Fibroblast of skin of back (primary cell): Measurements from ENCODE around the gene SLC4A8. TPM values are rescaled to one million over a fixed set of nuclear protein-coding genes. Genes with fewer than 3 reads are reported as not detected.
A peak's percentile ranks its signal among the peaks of the same experiment; 100 is the strongest.

Experiments used
- DNase-seq: peaks from one replicate; pipeline ENCODE4 v3.0.0-alpha.2; 2013
- polyA plus RNA-seq, 2 experiments: library from polyadenylated mRNA; unstranded; fragments of 120-200 nt; gene quantifications; one replicate each; pipeline ENCODE4 v1.2.1, GENCODE V29; 2013; ENCODE audit not compliant: insufficient read length in 2 of 2

SLC4A8 gene
- polyA plus RNA-seq (2013, experiment 1 of 2; ENCODE audit: insufficient read length) = 3.3 TPM
- 1.1 TPM for polyA plus RNA-seq (2013, experiment 2 of 2; ENCODE audit: insufficient read length)

DNA sequence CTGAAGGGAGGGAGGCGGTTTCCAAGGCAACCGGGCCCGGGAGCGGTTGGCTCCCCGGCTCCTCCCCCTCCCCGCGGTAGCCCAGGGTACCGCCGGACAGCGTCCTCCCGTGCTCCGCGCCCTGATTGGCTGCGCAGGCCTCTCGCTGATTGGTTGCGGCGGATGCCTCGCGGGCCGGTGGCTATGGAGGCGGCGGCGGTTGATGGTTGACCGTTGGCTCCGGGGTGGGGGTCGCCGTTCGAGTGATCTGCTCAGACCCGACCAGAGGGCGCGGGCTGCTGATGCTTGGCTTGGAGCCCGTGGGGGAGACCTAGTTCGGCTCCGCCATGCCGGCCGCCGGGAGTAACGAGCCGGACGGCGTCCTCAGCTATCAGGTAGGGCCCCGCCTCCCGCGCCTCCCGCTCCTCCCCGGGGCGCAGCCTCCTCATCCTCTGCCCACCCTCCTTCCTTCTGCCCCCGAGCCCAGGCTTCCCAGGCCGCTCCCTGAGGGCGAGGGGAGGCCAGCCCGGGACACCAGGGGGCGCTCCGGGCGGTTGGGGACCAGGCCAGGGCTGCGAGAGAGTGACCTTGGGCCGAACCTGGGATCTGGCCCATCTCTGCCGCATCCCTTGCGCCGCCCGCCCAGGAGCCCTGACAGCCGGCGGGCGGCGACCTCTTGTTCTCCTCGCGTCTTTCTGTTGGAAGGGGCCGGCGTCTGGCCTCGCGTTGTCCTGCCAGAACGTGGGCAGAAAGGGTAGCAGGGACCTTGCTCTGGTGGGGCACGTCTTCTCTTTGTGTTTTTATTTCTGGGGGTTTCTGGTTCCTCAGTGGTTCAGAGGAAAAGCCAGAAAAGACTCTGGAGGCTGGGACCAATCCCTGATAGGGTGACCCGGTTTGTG lies at the start of gene SLC4A8:
Gene SLC4A8, plus strand, starts transcription at position 170 of the 878 bp plus-strand sequence. Its CDS starts 157 bp downstream, at position 327.
- DNase-seq = peak; percentile 88

DNA sequence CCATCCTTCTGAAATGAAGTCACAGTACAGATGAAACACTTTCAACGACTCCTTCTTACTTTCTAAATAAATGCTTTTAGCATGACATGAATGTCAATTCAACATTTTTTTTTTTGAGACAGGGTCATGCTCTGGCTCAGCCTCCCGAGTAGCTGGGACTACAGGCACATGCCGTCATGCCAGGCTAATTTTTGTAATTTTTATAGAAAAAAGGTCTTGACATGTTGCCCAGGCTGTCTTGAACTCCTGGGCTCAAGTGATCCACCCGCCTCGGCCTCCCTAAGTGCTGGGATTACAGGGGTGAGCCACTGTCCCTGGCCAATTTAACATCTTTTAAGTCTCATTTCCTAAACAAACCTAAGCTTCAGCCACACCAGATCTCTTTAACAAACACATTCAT lies 49.8 kb upstream of the SLC4A8 start:
- DNase-seq = peak; percentile 38

DNA sequence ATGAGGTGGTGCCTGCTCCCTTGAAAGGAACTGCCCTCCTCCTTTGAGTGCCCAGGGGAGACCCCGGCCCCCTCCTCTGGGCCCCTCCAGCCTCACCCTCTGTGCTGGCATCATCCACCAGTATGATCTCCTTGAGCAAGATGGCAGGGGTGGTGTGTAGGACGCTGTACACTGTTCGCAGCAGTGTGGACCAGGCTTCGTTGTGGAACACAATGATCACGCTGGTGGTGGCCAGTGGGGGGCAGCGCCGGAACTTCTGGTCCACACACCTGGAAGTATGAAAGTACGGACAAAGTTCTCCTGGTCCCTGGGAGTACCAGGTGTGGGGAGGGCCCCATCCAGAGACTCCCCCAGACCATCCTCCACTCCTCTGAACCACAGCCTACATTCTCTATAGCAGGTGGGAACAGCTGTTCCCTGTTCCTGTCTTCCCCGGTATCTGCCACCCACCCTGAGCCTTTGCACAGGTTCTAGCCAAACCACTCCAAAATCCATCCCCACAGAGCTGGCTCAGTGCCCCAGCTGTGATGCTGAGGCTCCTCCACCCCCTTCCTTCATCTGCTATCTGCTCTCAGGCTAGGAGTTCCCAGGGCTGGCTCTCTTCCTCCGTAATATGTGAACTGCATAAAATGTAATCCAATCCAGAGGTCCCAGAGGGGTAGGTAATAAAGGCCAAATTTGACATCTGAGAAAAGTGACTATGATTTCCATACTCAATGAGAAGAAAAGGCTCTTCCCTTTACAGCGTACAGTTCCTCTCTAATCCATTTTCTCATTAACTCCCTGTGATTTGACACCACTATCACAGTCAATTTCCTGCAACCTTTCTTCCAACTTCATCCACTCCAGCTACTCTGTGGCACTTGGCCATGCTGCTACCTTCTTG lies 47.3 kb upstream of the SLC4A8 start:
- DNase-seq = no peak

DNA sequence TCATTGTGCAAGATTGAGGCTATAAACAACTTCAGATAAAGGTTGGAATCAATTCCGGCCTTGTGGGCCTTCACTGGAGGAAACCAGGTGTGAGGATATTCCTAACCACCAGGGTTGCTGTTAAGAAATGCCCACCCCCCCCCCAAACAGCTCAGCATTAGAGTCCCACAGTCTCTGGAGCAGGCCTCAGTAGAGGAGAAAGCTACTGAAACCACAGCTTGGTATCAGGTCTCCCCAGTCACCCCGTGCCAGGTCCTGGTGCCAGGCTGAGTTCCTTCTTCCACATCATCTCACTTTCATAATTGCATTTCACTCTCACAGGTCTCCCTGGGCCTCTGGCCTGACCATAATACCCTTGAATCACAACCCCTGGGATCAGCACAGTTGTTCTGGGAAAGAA lies 45.9 kb upstream of the SLC4A8 start:
- DNase-seq = no peak

DNA sequence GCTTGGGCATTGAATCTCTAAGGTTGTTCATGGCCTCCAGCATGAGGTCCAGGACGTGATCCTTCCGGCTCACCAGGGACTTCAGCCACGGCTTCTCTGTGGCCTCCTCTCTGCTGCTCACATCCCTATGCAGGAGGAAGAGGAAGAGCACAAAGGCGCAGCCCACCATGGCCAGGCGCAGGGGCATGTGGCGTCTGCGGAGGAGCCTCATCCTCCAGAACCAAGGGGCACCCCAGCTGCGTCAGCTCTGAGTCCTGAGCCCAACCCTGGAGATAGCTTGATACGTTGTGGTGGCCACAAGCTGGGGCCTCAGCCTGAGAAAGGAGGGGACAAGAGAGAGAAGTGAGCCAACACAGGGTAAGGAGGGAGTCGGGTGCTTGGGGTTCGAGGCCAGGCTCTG lies 45.1 kb upstream of the SLC4A8 start:
- DNase-seq = no peak

DNA sequence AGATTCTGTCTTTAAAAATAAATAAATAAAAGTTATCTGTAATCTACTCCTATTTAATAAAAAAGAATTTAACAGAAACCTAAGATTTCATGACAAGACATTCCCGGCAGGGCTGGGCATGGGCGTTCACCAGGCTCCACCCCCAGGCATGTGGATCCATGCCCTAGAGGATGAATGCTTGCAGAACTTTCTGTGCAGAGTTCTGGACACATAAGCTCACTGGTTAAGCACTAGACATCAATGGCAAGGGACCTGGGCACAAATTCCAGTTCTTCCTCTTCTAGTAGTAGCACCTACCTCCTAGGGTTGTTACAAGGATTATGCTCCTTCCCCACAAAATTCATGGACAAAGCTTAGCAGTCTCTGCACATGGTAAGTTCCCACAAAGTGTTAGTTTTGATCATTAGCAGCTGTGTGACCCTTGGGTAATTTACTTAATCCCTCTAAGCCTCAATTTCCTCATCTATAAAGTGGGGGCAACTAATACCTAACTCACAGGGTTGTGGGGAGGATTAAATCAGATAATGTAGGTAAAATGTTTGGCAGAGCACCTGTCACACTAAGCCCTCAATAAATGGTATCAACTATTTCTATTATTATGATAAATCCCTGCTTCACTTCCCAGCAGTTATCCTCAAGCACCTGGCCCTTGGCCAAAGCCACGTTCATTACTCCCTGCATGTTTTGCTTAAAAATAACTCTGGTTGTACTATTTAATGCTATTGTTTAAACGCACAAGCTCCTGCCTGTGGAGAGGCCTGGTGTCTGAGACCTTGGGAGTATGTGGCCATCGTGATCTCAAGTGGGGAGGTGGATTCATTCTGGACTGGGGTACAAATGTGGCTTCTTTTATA lies 43.2 kb upstream of the SLC4A8 start:
- DNase-seq = peak; percentile 49

DNA sequence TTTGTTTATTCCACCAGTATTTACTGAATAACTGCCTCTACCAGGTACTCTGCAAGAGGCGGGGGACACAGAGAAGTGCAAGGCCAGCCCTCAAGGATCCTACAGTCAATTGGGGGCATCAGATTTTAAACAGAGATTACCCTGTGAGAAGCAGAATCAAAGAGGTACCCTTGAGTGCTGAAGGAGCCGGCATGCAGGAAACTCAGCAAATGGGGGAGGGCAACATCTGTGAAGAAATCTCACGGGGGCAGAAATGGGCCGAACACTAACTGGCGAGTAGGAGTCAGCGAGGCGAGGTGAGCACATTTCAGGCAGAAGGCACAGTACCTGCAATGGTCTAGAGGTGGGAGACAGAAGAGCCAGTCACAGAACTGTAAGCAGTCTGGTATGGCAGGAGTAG lies 42.5 kb upstream of the SLC4A8 start:
- no peak for DNase-seq

DNA sequence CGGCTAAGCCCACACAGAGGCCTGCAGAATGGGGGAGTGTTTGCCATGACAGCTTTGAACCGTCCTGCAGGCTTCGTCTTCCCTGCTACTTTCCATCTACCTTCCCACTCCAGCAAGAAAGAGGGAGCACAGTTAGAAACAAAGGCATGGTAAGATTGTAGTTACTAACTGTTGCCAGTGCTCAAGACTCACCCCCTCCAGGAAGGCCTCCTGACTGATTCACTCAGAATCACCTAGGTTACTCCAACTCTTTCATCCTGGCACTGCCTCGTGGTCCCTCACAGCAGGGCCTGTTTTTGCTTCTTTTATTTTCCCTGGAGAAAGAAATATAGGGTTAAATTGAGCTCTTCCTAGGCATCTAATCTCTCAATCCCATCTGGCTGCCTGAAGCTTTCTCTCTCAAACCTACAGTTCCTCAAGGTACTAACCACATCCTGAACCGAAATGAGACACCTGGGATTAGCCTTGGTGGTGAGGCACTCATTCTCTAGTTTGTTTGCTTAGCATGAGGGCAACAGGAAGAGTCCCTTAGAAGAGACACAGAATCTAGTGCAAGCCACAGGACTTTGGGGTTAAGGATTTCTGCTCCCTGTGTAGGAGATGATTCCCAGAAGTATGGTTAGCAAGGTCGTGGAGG lies 41.2 kb upstream of the SLC4A8 start:
- no peak for DNase-seq

DNA sequence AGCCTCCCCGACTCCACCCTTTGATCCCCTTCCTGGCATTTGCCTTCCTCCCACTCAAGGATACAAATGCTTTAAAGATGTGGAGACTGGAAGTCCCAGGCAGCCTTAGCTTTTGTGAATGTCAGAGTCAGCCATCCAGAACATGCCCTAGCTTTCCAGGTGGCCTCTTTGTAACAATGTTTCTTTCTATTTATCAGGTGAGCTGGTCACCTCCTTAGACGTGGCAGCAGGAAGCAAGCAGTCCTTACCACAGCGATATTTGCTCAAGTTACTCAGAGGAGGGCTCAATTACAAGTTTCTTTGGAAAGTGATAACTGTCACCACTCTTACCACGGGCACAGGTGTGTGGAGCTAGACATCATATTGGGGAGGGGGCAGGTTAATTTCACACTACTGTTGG lies 38.3 kb upstream of the SLC4A8 start:
- no peak for DNase-seq

DNA sequence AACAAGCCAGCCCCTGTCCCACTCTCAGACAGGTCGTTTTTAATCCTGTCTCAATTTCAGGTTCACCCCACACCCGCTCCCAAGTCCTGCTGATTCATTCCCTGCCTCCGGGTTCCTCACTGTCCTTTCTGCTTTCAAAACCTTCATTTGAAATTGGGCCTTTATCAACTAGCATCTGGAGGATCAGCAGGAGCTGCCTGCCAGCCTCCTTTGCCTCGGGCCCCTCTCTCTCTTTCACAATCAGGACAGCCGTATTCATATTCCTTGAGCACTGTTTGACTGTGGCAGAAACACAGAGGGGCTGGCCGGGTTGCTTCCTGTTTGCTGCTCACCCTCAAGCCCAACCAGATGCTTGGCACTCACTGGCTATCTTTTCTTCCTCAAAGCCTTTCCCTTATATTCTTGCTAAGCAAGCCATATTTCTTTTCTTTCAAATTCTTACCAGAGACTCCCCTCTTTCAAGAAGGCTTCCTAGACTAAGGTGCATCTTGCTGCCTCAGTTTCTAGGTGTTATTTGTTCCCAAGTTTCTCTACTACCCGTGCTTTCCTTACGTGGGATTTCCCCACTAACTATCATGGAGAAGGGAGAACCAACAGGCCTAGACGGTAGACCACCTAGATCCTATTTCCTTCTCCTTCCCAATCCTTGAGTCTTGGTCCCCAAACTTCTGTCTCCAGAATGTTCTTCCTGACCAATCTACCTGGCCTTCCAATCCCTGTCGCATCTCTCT lies 36.4 kb upstream of the SLC4A8 start:
- peak; percentile 45 for DNase-seq

DNA sequence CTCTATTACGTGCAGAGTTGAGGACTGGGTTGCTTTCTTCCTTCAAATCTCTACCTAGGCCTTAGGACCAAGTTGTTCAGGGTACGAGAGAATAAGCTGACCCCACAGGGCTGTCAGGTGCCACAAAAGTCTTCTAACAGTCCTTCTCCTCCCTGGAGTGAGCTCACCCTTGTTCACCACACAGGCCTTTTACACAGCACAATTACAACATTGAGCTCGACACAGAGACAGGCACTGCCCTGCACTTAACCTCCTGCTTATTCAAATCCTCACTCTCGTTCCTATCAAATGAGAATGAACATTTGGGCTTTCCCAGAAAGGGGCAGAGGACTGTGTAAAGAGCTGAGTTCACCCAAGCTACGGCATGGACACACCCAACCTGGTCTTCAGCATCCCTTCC lies 35.8 kb upstream of the SLC4A8 start:
- no peak for DNase-seq

DNA sequence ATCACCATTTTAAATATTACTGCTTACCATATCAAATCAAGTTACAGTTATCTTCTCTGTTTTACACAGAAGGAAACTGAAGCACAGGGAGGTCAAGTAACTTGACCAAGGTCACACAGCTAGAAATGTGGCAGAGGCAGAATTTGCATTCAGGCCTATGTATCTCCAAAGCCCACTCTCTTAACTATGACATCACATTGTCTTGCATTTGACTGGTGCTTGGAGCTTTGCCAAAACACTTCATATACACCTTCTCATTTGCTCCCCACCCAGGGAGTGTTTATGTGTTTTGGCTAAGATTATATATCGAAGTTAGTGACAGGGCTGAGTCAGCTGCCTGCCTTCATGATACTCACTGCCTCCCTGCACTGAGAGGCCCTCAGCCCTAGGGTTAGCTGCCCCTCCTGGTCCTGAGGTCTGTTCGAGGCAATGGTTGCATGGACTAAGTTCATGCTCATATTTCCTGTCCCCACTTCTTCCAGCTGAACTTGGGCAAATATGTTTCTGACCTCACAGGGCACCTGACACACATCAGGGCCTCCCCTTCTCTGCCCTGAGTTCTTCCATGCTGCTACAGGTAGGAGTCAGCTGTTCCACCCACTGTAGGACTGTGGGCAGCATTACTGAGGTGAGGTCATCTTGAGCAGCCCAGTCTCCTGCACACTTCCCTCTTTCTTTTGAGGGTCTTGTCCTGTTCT lies 35.2 kb upstream of the SLC4A8 start:
- no peak for DNase-seq

DNA sequence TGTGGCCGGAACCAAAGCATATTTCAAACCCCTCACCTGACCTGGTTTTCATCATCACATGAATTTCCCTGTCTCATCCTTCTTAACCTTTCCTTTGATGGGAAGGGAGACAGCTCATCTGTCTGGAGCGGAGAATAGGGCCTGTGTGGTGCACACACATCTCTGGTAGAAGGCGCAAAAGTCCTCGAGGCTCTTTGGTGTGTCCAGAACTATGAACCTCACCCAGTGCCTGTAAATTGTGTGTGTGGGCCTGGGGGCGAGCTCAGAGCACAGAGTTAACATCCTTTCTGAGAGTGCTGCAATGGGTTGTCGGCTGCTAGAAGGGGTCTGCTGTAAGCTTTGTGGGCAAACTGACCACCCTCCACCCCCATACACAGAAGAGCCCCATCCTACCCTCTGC lies 34.2 kb upstream of the SLC4A8 start:
- DNase-seq = no peak

DNA sequence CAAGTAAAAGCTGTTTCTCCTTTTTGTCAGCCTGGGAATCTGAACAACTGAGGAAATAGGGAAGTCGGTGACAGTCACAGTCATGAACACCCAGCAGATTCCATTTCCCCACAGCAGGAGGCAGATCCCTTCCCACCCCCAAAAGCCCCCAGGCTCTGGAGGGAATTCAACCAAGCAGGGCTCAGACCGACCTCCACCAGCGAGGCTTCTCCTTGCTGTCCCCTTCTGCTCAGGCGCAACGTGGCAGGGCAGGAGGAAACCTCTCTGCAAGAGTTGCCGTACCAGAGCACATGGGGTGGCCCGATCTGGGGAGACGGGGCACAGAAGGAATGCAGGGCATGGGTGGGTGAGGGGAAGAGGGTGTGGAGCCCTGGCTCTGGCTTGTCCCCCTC lies 33.7 kb upstream of the SLC4A8 start:
- no peak for DNase-seq

DNA sequence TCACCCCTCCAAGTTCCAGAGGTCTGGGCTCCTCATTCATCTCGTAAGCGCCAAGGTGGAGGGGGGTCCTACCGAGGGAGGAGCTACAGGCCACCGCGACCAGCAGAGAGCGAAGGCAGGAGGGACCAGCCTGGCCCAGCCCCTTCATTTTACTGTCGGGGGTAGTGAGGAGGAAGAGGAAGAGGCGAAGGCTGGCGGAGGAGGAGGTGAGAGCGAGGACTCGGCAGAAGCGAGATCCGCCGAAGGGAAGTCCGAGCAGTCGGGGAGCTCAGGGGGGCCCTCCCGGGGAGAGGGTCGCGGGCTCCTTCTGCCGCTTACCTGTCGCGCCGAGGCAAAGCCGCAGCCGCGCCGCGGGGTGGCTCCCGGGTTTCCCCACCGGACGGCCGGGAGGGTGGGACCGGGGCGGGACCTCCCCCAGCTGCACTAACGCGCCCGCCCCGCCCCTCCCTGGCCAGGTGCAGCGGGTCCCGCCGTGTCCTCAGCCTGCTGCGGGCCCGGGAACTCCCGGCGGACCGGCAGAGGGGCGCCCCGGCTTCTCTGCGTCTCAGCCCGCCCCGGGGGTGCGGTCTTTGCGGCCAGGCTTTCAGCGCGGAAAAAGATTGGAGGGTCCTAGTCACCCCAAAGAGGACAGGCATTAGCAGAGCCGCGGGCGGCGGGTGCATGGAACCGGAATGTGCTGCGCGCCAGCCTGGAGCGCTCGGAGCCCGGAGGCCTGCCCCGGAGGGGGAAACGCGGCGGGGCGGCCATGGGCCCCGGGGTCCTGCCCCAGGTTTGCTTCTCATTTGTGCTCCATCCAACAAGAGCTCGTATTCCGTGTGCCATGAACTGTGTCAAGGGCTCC lies 33.1 kb upstream of the SLC4A8 start, which contains the start of gene GALNT6:
Gene GALNT6, minus strand, starts transcription at position 124 of the 841 bp plus-strand sequence. CDS start 11,625 bp downstream, outside the sequence.
- no peak for DNase-seq

DNA sequence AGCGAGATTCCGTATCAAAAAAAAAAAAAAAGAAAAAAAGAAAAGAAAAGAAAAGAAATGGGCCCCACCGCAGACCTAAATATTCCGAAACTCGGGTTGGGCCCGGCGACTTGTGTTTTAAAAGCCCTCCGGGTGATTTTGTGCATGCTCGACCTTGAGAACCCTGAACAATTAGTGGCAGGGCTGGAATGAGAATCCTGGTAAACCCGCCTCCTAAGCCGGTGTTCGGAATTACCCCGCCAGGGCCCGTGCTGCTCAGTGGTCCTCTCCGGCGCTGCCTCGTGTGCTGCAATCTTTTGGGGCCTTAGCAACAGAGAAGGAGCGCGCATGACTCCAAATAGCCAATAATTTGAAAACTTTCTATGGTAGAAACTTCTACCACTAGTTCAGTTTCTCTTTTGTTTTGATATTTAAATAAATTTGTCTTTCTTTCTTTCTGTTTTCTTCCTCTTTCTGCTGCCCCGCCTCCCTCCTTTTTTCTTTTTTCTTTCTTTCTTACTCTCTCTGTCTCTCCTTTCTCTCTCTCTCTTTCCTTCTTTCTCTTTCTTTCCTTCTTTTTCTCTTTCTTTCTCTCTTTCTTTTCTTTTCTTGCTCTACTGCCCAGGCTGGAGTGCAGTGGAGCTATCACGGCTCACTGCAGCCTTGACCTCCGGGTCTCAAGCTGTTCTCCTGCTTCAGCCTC lies 31.9 kb upstream of the SLC4A8 start:
- DNase-seq = no peak

DNA sequence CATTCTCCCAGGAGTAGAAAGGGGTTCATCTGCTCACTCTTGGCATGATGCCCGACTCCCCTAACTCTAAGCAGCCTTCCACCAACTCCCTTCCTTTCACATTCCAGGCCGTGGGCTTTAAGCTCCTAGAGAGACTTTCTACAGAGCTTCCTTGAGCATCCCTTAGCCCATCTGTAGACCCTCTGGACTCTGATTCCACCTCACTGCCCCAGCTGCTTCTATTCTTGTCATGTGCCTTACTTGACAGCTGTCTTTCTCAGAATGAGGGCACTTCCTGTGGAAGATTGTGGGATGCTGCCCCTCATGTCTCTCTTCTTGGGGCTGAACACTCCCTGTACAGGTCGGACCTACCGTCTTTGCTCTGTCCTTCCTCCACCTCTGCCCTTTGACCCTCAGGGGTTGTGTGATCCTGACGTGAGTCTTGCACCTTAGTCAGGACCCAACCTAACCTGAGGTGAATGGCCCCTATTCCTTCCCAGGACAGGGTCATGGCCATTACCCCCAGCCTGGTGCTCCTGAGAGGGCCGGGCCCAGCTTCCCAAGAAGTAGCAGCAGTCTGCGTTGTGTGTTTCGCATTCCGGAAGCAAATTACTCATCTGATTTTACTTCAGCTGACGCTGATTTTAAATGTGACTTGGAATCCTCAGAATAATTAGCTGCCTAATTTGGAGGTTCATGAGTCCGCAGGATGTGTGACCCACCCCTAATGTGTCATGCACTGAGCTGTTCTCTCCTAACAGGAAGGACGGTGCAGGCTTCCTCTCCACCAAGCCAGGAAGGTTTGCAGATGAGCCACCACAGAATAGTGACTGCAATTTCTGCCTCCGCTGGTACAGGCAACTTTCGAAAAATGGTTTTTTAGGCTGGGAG lies 30.7 kb upstream of the SLC4A8 start:
- peak; percentile 95 for DNase-seq
